GM12878 (cell line): Measurements from ENCODE around the gene MRPL18. TPM values are rescaled to one million over a fixed set of nuclear protein-coding genes. Genes with fewer than 3 reads are reported as not detected.

Experiments used
- ATAC-seq: fragments of 200-7000 bp; cut with Tn5 transposase; 3 replicates; pipeline ENCODE4 v1.9.1; 2020; ENCODE audit warnings: mild to moderate bottlenecking, moderate library complexity
- BruUV-seq: library from RNA; stranded (reverse); fragments of 400-500 nt; replicated peaks from 2 replicates; lab custom pipeline; 2021; lab: Mats Ljungman, UMichigan
- CTCF ChIA-PET: fragments of 300-600 bp; sonication (Branson Sonifier 250); formaldehyde crosslinking; extraction: SDS; loops from one replicate; lab custom pipeline; 2021; ENCODE audit warnings: inconsistent platforms; lab: Yijun Ruan, JAX
- POLR2A ChIA-PET: fragments of 350-600 bp; formaldehyde crosslinking; extraction: SDS; loops from one replicate; lab custom pipeline; 2021; ENCODE audit warnings: inconsistent platforms; lab: Charles Lee
- RAD21 ChIA-PET: fragments of 300-600 bp; sonication (Branson Sonifier 250); formaldehyde crosslinking; loops from one replicate; lab custom pipeline; 2023; ENCODE audit warnings: antibody characterized with exemption; ENCODE audit not compliant: unreplicated experiment; lab: Charles Lee
- SMC1A ChIA-PET: fragments of 300-600 bp; sonication (Branson Sonifier 250); formaldehyde crosslinking; loops from one replicate; lab custom pipeline; 2023; ENCODE audit not compliant: unreplicated experiment, uncharacterized antibody; lab: Charles Lee
- DNase-seq: peaks from one replicate; pipeline ENCODE4 v3.0.0-alpha.2; 2011; ENCODE audit warnings: low read depth, low spot score
- FAIRE-seq: peaks from 3 replicates; lab custom pipeline; 2011; peaks lifted over from hg19 to GRCh38; lab: Jason Lieb, UNC
- H2AFZ ChIP-seq: 2 replicates; pipeline ENCODE4 v1.6.0; 2011; ENCODE audit warnings: low read depth, low read length, control low read depth; ENCODE audit not compliant: control insufficient read depth
- H3K27ac ChIP-seq: 2 replicates; pipeline ENCODE4 v1.5.1; 2011; ENCODE audit warnings: control low read depth; ENCODE audit not compliant: control insufficient read depth, insufficient read depth
- H3K27me3 ChIP-seq, 2 experiments: replicated peaks in 1 of 2; 2 replicates each; pipeline versions ENCODE4 v1.6.0 to v1.6.1; 2011; ENCODE audit warnings: low read length in 1 of 2; ENCODE audit not compliant: control insufficient read depth in 2 of 2, insufficient read depth in 2 of 2
- H3K36me3 ChIP-seq, 2 experiments: 2 replicates each; pipeline ENCODE4 v1.5.1; 2011; ENCODE audit warnings: low read length in 1 of 2; ENCODE audit not compliant: control insufficient read depth in 2 of 2, insufficient read depth in 2 of 2
- H3K4me1 ChIP-seq: 2 replicates; pipeline ENCODE4 v1.6.1; 2011; ENCODE audit warnings: mild to moderate bottlenecking, low read length, moderate library complexity, mixed read lengths; ENCODE audit not compliant: control insufficient read depth, insufficient read depth
- H3K4me2 ChIP-seq: 2 replicates; pipeline ENCODE4 v1.6.0; 2011; ENCODE audit warnings: control low read depth; ENCODE audit not compliant: control insufficient read depth, insufficient read depth
- H3K4me3 ChIP-seq: fragments of 200-600 bp; sonication (generic); 2 replicates; pipeline ENCODE4 v1.5.1; 2016
- H3K79me2 ChIP-seq: 2 replicates; pipeline ENCODE4 v1.6.0; 2011; ENCODE audit warnings: low read length; ENCODE audit not compliant: control insufficient read depth, insufficient read depth
- H3K9ac ChIP-seq: 2 replicates; pipeline ENCODE4 v1.8.0; 2011; ENCODE audit warnings: low read length, control low read depth, mixed read lengths; ENCODE audit not compliant: control insufficient read depth, insufficient read depth
- H3K9me3 ChIP-seq: replicated peaks from 3 replicates; pipeline ENCODE4 v1.5.1; 2011; ENCODE audit warnings: mild to moderate bottlenecking, low read length; ENCODE audit not compliant: control insufficient read depth, insufficient read depth
- H4K20me1 ChIP-seq: 2 replicates; pipeline ENCODE4 v1.6.0; 2011; ENCODE audit not compliant: control insufficient read depth, insufficient read depth
- HCFC1 ChIP-seq: fragments of 150-350 bp; IDR thresholded peaks from 2 replicates; pipeline ENCODE4 v1.6.1; 2014; ENCODE audit warnings: low read length
- KDM1A ChIP-seq: fragments of 200-600 bp; sonication (generic); IDR thresholded peaks from 2 replicates; pipeline ENCODE4 v1.6.1; 2016; ENCODE audit warnings: borderline replicate concordance
- MYC ChIP-seq: IDR thresholded peaks from 2 replicates; pipeline ENCODE4 v1.6.1; 2011; ENCODE audit warnings: mild to moderate bottlenecking, low read length, moderate library complexity, inconsistent platforms; ENCODE audit not compliant: insufficient read depth, insufficient replicate concordance, insufficient read length, severe bottlenecking
- WGBS: methylation state at CpG from one replicate; pipeline ENCODE4 v1.1.6; 2016; ENCODE audit warnings: low lambda C conversion rate; ENCODE audit not compliant: insufficient replicate concordance, insufficient coverage; ENCODE audit errors: missing lambda C conversion rate; 5-methylcytosine and 5-hydroxymethylcytosine counted together
- in situ Hi-C: fragments of 300-500 bp; cut with MboI; formaldehyde crosslinking; loops from 9 replicates; pipeline ENCODE4 v1.14.3; 2018; ENCODE audit warnings: mixed read lengths
- intact Hi-C: fragments of 100-400 bp; cut with micrococcal nuclease; formaldehyde crosslinking; loops from one replicate; pipeline ENCODE4 v1.14.2; 2022; ENCODE audit not compliant: unreplicated experiment
- polyA plus RNA-seq, 11 experiments: library from polyadenylated mRNA; depleted of rRNA in 4 of 11; unstranded in 6 of 11; stranded (reverse) in 5 of 11; fragments of >200 nt; fragmentation: Nextera tagmentation in 4 of 11; fragmentation: Illumina TruSeq in 1 of 11; extraction: Ambion mirVana in 4 of 11; extraction: Trizol in 1 of 11; gene quantifications; 1 replicate in 1 of 11; 2 replicates in 10 of 11; pipeline versions ENCODE4 v1.2.1 to v1.2.3, GENCODE V29; 2011 to 2016; ENCODE audit warnings: inconsistent platforms in 2 of 11, missing spikeins in 2 of 11, low read depth in 1 of 11
- total RNA-seq, 4 experiments: library from RNA; depleted of rRNA in 3 of 4; stranded (reverse); fragments of >200 nt in 3 of 4; fragmentation: Illumina TruSeq in 1 of 4; extraction: Trizol in 1 of 4; gene quantifications; 2 replicates each; pipeline versions ENCODE4 v1.2.1 to v1.2.3, GENCODE V29; 2013 to 2021
- TF ChIP-seq, protein P1 (sequence below): IDR thresholded peaks from 2 replicates; pipeline ENCODE4 v1.6.1; 2012; ENCODE audit warnings: low read length, inconsistent platforms
- TF ChIP-seq, protein P2 (sequence below): IDR thresholded peaks from 2 replicates; pipeline ENCODE4 v1.6.1; 2012; ENCODE audit warnings: improper control_type of control experiment, low read depth, low read length; ENCODE audit not compliant: insufficient replicate concordance
- TF ChIP-seq, protein P3 (sequence below): fragments of 450-650 bp; IDR thresholded peaks from 2 replicates; pipeline ENCODE4 v1.6.1; 2016; ENCODE audit warnings: mild to moderate bottlenecking, moderate library complexity, borderline replicate concordance

Gene MRPL18
- total and polyA plus RNA-seq, 10 of the 15 experiments (the other 5 are each of a cell fraction or from before 2014, with no cell fraction given) = 68.5 to 203 (median 116) TPM

GRCh38 chr6:159751448-159751847 is 38.8 kb upstream of the MRPL18 start:
- no peak overlapping the region for H2AFZ ChIP-seq
- POLR2A ChIA-PET = interaction anchor here (0.7 to 2.0 kb wide), 2 partner anchors 10 to 37 kb away, joined by 3 to 5 read pairs; partner anchors contain the start of gene ACAT2
- SMC1A ChIA-PET = interaction anchor here (0.6 to 0.8 kb wide), 2 partner anchors 19 to 59 kb away, joined by 3 read pairs; no protein-coding TSS in a partner anchor
- H3K79me2 ChIP-seq = no peaks in the 10 kb centered on the region
- ATAC-seq (no peak), FAIRE-seq (no peak), DNase-seq (no peak)
- no peak overlapping the region for H3K9ac ChIP-seq
- BruUV-seq = no TSS peak
- no peak for TF ChIP-seq MYC
- TF ChIP-seq, protein P1, sequence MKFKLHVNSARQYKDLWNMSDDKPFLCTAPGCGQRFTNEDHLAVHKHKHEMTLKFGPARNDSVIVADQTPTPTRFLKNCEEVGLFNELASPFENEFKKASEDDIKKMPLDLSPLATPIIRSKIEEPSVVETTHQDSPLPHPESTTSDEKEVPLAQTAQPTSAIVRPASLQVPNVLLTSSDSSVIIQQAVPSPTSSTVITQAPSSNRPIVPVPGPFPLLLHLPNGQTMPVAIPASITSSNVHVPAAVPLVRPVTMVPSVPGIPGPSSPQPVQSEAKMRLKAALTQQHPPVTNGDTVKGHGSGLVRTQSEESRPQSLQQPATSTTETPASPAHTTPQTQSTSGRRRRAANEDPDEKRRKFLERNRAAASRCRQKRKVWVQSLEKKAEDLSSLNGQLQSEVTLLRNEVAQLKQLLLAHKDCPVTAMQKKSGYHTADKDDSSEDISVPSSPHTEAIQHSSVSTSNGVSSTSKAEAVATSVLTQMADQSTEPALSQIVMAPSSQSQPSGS = no peak
- no peak for TF ChIP-seq KDM1A
- TF ChIP-seq HCFC1 = no peak
- TF ChIP-seq, protein P2, sequence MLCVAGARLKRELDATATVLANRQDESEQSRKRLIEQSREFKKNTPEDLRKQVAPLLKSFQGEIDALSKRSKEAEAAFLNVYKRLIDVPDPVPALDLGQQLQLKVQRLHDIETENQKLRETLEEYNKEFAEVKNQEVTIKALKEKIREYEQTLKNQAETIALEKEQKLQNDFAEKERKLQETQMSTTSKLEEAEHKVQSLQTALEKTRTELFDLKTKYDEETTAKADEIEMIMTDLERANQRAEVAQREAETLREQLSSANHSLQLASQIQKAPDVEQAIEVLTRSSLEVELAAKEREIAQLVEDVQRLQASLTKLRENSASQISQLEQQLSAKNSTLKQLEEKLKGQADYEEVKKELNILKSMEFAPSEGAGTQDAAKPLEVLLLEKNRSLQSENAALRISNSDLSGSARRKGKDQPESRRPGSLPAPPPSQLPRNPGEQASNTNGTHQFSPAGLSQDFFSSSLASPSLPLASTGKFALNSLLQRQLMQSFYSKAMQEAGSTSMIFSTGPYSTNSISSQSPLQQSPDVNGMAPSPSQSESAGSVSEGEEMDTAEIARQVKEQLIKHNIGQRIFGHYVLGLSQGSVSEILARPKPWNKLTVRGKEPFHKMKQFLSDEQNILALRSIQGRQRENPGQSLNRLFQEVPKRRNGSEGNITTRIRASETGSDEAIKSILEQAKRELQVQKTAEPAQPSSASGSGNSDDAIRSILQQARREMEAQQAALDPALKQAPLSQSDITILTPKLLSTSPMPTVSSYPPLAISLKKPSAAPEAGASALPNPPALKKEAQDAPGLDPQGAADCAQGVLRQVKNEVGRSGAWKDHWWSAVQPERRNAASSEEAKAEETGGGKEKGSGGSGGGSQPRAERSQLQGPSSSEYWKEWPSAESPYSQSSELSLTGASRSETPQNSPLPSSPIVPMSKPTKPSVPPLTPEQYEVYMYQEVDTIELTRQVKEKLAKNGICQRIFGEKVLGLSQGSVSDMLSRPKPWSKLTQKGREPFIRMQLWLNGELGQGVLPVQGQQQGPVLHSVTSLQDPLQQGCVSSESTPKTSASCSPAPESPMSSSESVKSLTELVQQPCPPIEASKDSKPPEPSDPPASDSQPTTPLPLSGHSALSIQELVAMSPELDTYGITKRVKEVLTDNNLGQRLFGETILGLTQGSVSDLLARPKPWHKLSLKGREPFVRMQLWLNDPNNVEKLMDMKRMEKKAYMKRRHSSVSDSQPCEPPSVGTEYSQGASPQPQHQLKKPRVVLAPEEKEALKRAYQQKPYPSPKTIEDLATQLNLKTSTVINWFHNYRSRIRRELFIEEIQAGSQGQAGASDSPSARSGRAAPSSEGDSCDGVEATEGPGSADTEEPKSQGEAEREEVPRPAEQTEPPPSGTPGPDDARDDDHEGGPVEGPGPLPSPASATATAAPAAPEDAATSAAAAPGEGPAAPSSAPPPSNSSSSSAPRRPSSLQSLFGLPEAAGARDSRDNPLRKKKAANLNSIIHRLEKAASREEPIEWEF = no peak
- TF ChIP-seq, protein P3, sequence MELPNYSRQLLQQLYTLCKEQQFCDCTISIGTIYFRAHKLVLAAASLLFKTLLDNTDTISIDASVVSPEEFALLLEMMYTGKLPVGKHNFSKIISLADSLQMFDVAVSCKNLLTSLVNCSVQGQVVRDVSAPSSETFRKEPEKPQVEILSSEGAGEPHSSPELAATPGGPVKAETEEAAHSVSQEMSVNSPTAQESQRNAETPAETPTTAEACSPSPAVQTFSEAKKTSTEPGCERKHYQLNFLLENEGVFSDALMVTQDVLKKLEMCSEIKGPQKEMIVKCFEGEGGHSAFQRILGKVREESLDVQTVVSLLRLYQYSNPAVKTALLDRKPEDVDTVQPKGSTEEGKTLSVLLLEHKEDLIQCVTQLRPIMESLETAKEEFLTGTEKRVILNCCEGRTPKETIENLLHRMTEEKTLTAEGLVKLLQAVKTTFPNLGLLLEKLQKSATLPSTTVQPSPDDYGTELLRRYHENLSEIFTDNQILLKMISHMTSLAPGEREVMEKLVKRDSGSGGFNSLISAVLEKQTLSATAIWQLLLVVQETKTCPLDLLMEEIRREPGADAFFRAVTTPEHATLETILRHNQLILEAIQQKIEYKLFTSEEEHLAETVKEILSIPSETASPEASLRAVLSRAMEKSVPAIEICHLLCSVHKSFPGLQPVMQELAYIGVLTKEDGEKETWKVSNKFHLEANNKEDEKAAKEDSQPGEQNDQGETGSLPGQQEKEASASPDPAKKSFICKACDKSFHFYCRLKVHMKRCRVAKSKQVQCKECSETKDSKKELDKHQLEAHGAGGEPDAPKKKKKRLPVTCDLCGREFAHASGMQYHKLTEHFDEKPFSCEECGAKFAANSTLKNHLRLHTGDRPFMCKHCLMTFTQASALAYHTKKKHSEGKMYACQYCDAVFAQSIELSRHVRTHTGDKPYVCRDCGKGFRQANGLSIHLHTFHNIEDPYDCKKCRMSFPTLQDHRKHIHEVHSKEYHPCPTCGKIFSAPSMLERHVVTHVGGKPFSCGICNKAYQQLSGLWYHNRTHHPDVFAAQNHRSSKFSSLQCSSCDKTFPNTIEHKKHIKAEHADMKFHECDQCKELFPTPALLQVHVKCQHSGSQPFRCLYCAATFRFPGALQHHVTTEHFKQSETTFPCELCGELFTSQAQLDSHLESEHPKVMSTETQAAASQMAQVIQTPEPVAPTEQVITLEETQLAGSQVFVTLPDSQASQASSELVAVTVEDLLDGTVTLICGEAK = peak; percentile 27; the same call in 1 of the 2 replicates
- in situ Hi-C loops = no loop called here
- H3K27me3 ChIP-seq = no peaks in the 10 kb centered on the region
- H3K9me3 ChIP-seq = no peaks in the 10 kb centered on the region
- peaks cover 10 to 34% of the 10 kb centered on the region in 2 experiments for H3K36me3 ChIP-seq
- no peak overlapping the region for H3K27ac ChIP-seq
- H3K4me1 ChIP-seq = no peaks in the 10 kb centered on the region
- RAD21 ChIA-PET = no interaction called here
- intact Hi-C loops = no loop called here
- CTCF ChIA-PET = interaction anchor here (1.0 kb wide), 2 partner anchors 10 to 60 kb away, joined by 4 to 5 read pairs; partner anchors contain the start of gene ACAT2
- H3K4me2 ChIP-seq = no peak overlapping the region
- H3K4me3 ChIP-seq = no peak overlapping the region
- WGBS = 100% methylated on average over 3 of the region's 3 CpGs
- H4K20me1 ChIP-seq = no peaks in the 10 kb centered on the region
